Measurements from ENCODE around the gene CEACAM16. TPM values are rescaled to one million over a fixed set of nuclear protein-coding genes. Genes with fewer than 3 reads are reported as not detected.
A peak's percentile ranks its signal among the peaks of the same experiment; 100 is the strongest.

Gene CEACAM16
- total and polyA plus RNA-seq, 9 of the 15 experiments (the other 6 are each of a cell fraction or from before 2014, with no cell fraction given): not detected

- no peaks in the 10 kb centered on the region for H4K20me1 ChIP-seq (replicated peaks; ENCODE audit: control insufficient read depth, insufficient read depth, low read length)
- no peak overlapping the region for H3K9ac ChIP-seq (ENCODE audit: insufficient read depth in 1 of 2, low read depth in 2 of 2, low read length in 2 of 2)
- H3K27me3 ChIP-seq (ENCODE audit: control insufficient read depth in 2 of 2, insufficient read depth in 2 of 2, low read length in 2 of 2): no peaks in the 10 kb centered on the region
- no peaks in the 10 kb centered on the region for H3K9me3 ChIP-seq (replicated peaks; ENCODE audit: control insufficient read depth, insufficient read depth, low read depth, low read length)
- no peak overlapping the region for H3K4me2 ChIP-seq (ENCODE audit: insufficient read depth, low read length)
- no peak overlapping the region for H3K27ac ChIP-seq (ENCODE audit: extremely low read depth, low read depth, low read length)
- no peak for DNase-seq (ENCODE audit: extremely low read depth in 1 of 4, low spot score in 3 of 4)
- POLR2A ChIA-PET: interaction anchor here (0.7 kb wide), 1 partner anchor 52 kb away, joined by 4 read pairs; no protein-coding TSS in a partner anchor
- CTCF ChIA-PET (ENCODE audit: low intra/inter-chr PET ratio): no interaction called here
- 23% methylated on average over 2 of the region's 2 CpGs for WGBS (ENCODE audit: insufficient coverage, low coverage, missing lambda C conversion rate)
- peak; percentile 11 for FAIRE-seq
- peaks cover 0 to 5% of the 10 kb centered on the region in 2 experiments; a peak in 2 of 5 replicates for H3K4me1 ChIP-seq (replicated peaks in 1 of 2; ENCODE audit: control insufficient read depth in 2 of 2, insufficient read depth in 2 of 2, low read length in 2 of 2)
- no peak for ATAC-seq
- intact Hi-C loops (cut with micrococcal nuclease) (no loop called here), in situ Hi-C loops (cut with MboI) (no loop called here)
- H3K9me1 ChIP-seq (ENCODE audit: control insufficient read depth, insufficient read depth, low read length): no peaks in the 10 kb centered on the region
- H3K79me2 ChIP-seq (ENCODE audit: control insufficient read depth, insufficient read depth, low read length): no peaks in the 10 kb centered on the region
- no peaks in the 10 kb centered on the region for H3K36me3 ChIP-seq (ENCODE audit: control insufficient read depth, insufficient read depth, low read length)
- no peak overlapping the region for H2AFZ ChIP-seq (ENCODE audit: low read depth, low read length)
- no peak overlapping the region for H3K4me3 ChIP-seq
- no TSS peak for BruUV-seq (replicated peaks)
- TF ChIP-seq, protein P1, sequence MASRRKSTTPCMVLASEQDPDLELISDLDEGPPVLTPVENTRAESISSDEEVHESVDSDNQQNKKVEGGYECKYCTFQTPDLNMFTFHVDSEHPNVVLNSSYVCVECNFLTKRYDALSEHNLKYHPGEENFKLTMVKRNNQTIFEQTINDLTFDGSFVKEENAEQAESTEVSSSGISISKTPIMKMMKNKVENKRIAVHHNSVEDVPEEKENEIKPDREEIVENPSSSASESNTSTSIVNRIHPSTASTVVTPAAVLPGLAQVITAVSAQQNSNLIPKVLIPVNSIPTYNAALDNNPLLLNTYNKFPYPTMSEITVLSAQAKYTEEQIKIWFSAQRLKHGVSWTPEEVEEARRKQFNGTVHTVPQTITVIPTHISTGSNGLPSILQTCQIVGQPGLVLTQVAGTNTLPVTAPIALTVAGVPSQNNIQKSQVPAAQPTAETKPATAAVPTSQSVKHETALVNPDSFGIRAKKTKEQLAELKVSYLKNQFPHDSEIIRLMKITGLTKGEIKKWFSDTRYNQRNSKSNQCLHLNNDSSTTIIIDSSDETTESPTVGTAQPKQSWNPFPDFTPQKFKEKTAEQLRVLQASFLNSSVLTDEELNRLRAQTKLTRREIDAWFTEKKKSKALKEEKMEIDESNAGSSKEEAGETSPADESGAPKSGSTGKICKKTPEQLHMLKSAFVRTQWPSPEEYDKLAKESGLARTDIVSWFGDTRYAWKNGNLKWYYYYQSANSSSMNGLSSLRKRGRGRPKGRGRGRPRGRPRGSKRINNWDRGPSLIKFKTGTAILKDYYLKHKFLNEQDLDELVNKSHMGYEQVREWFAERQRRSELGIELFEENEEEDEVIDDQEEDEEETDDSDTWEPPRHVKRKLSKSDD (conservative IDR thresholded peaks at IDR 0.05; ENCODE audit: low read length): no peak
- TF ChIP-seq ZNF232 (CRISPR knock-in tag; IDR thresholded peaks at IDR 0.05) (no peak), HNRNPLL (IDR thresholded peaks at IDR 0.05; ENCODE audit: low read depth, low read length, poor library complexity, severe bottlenecking) (no peak), ZBTB34 (CRISPR knock-in tag; IDR thresholded peaks at IDR 0.05) (no peak), PHB (CRISPR knock-in tag; IDR thresholded peaks at IDR 0.05) (no peak), TFE3 (CRISPR knock-in tag; IDR thresholded peaks at IDR 0.05) (no peak), ZNF695 (CRISPR knock-in tag; IDR thresholded peaks at IDR 0.05) (no peak), ZNF121 (CRISPR knock-in tag; conservative IDR thresholded peaks at IDR 0.05) (peak; percentile 3; the same call in 1 of the 2 replicates), ZNF311 (CRISPR knock-in tag; IDR thresholded peaks at IDR 0.05) (no peak), ZNF431 (CRISPR knock-in tag; IDR thresholded peaks at IDR 0.05) (no peak), POLR2AphosphoS2 (IDR thresholded peaks at IDR 0.05; ENCODE audit: low read length) (no peak), NFE2 (IDR thresholded peaks at IDR 0.05; ENCODE audit: low read depth) (peak; percentile 23; the same call in 1 of the 2 replicates)
Measured at GRCh38 chr19:44668985-44669764, 29.8 kb upstream of the CEACAM16 start.
